K562 (cell line): ENCODE results near the gene MAMDC2.

ENCODE experiments used
- ARID4B ChIP-seq: sonication (generic); formaldehyde crosslinking; IDR thresholded peaks from 2 replicates; pipeline ENCODE4 v1.8.0; 2022; ENCODE audit warnings: mild to moderate bottlenecking, missing genetic modification reagents
- BRD9 ChIP-seq: fragments of 450-650 bp; IDR thresholded peaks from 2 replicates; pipeline ENCODE4 v1.6.1; 2018; ENCODE audit warnings: low read depth; ENCODE audit not compliant: partially characterized antibody
- CTCF ChIP-seq, 3 experiments: IDR thresholded peaks in 2 of 3; conservative IDR thresholded peaks in 1 of 3; 2 replicates each; pipeline ENCODE4 v1.5.1; 2011 to 2012; ENCODE audit warnings: low read length in 3 of 3, mild to moderate bottlenecking in 3 of 3, control low read depth in 2 of 3, improper control_type of control experiment in 1 of 3, inconsistent platforms in 1 of 3, low read depth in 1 of 3, mixed read lengths in 1 of 3, moderate library complexity in 1 of 3; ENCODE audit not compliant: insufficient read depth in 2 of 3
- GABPA ChIP-seq: fragments of 200-800 bp; sonication (Bioruptor generic); conservative IDR thresholded peaks from 2 replicates; pipeline ENCODE4 v1.6.1; 2016; ENCODE audit warnings: low read depth, missing genetic modification characterization, missing compliant biosample characterization
- MLX ChIP-seq, 2 experiments: fragments of 450-650 bp in 1 of 2; sonication (generic) in 1 of 2; formaldehyde crosslinking; conservative IDR thresholded peaks; 2 replicates each; pipeline versions ENCODE4 v1.4.0 to v1.8.1; 2020 to 2022; ENCODE audit warnings: mild to moderate bottlenecking in 1 of 2, missing genetic modification reagents in 1 of 2
- PKNOX1 ChIP-seq: fragments of 450-650 bp; IDR thresholded peaks from 2 replicates; pipeline ENCODE4 v1.6.1; 2016
- POLR2A ChIP-seq: fragments of 450-650 bp; conservative IDR thresholded peaks from 2 replicates; pipeline ENCODE4 v1.6.1; 2016
- SRSF1 ChIP-seq: fragments of 200-400 bp; formaldehyde crosslinking; IDR thresholded peaks from 2 replicates; pipeline ENCODE4 v1.6.1; 2017; ENCODE audit warnings: mild to moderate bottlenecking, low read depth, low read length, moderate library complexity
- TCF7L2 ChIP-seq: fragments of 150-350 bp; IDR thresholded peaks from 2 replicates; pipeline ENCODE4 v1.6.1; 2016; ENCODE audit warnings: low read depth, mild to moderate bottlenecking, low read length, moderate library complexity

- TF ChIP-seq MLX (CRISPR knock-in tag; conservative IDR thresholded peaks at IDR 0.05) (no peak), GABPA (tag) (no peak), ARID4B (no peak), TCF7L2 (no peak), POLR2A (no peak), PKNOX1 (no peak), CTCF (IDR thresholded peaks at IDR 0.05 in 2 of 3, conservative IDR thresholded peaks at IDR 0.05 in 1 of 3; ENCODE audit: insufficient read depth in 2 of 3, low read depth in 1 of 3, low read length in 3 of 3) (no peak), SRSF1 (no peak), BRD9 (no peak)
Observed at GRCh38 chr9:70083429-70083828, 39.8 kb downstream of the MAMDC2 start.
